Astrocyte of the hippocampus (primary cell): ENCODE measurements around the gene SLC30A7.
A peak's percentile ranks its signal among the peaks of the same experiment; 100 is the strongest.
"Not testable (repeated sequence)": the region's sequence is repeated elsewhere in the genome, so short reads cannot be mapped to it uniquely, and the experiment has no call there.

Experiments
- DNase-seq: peaks from one replicate; pipeline ENCODE4 v3.0.0; 2011; ENCODE audit warnings: low read depth, low spot score

The SLC30A7 gene

DNA sequence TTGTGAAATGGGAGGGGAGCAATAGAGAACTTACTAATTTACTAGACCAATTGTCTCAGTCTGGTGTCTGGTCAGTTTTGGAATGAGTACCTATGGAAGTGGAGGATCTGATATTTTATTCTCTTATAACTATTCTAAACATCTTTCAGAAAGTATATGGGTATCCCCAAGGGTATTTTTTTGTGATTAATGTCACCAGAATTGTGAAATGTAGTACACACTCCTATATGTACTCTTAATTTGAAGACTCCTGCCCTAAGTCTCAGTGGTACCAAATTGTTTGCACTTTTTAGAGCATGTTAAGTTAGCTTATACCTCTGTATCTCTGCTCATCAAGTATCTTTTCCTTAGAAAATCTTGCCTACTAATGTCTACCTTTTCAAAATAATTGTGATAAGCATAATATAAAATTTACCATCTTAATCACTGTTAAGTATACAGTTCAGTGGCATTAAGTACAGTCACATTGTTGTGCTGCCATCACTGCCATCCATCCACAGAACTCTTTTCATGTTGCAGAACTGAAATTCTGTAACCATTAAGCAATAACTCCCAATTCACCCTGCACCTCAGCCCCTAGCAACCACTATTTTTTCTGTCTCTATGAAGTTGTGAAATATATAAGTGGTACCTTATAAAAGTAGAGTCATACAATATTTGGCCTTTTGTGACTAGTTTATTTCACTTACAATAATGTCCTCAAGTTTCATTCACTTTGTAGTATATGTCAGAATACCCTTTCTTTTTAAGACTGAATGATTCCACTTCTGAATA is 40.5 kb downstream of the SLC30A7 start:
- no peak for DNase-seq

DNA sequence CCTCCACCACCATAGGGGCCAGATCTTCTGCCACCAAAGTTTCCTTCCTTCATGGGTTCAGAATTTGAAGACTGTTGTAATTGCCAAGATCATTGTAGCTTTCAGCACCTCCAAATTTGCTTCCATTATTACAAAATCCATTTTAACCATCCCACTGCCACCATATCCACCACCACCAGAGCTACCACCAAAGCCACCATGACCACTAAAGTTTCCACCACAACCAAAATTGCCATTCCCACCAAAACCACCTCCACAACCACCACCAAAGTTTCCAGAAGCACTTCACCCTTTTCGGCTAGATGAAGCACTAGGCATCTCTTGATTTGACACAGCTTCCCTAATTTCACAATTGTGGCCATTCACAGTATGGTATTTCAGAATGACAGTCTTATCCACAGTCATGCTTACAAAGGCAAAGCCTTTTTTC is 45.2 kb downstream of the SLC30A7 start:
- no peak for DNase-seq

DNA sequence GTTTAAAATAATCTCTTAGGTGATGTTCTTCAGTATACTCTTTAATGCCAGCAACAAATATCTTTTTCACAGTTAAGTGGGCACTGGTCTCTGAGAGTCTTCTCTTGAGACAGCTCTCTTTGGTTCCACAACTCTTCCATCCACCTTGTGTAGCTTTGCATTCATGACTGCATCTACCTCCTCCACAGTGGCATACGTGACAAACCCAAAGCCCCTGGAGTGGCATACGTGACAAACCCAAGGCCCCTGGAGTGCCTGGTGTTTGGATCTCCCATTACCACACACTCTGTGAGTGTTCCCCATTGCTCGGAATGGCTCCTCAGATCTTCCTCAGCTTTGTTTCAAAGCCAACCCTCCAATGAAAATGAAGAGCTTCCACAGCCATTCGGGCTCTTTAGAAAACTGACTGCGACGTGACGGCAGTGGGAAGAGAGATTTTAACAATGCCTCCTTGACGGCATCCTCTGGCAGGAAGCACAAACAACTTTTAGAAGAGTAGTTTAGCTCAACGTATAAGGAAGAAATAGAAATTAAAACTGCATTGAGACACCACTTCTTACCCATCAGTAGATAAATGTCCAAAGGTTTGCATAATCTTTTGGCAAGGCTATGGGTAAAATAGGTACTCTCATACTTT is 45.8 kb downstream of the SLC30A7 start:
- no peak for DNase-seq

DNA sequence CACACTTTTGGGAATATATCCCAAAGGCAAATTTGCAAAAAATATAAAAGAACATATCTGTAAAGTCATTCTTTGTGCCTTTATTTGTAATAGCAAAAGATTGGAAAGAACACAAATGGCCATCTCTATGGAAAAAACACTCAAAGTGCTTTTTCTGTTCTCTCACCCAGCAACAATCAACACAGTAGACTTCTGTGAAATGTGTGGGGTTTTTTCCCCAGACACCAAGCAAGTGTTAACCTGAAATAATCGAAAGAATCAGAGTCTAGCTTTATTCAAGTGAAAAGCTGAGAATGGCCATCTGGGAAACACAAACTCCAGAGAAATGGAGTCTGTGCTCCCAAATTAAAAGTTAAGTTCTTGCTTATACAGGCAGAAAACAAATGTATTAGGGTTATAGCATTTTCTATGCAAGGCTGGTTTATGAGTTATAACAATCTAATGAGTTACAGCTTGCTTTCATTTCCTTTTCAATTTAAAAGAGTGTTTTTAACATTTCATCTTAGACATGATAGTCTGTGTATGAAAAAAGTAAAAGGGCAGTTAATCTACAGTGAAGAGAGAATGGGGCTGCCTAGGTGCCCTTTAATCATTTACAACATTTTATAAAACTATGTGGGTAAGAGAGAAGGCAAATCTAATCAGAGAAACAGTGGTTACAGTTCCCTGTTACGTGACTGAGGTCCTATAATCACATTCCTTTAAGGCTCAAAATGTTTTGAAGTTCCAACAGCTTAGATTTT is 46.6 kb downstream of the SLC30A7 start:
- DNase-seq: no peak

DNA sequence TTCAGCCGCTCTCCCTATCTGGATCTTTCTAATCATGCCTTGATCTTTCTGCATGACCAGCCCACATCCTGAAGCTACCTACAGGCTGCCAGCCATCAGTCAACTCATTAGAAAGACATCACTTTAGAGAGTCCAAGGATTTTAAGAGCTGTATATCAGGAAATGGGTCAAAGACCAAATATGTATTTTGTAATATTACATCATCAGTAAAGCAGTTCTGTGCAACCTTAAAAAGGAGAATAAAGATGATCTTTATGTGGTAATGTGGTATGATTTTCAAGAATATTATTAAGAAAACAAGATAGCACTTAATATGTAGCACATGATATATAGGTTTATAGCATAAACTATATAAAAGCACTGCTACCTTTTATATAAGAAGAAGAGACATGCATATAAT is 47.6 kb downstream of the SLC30A7 start:
- no peak for DNase-seq

DNA sequence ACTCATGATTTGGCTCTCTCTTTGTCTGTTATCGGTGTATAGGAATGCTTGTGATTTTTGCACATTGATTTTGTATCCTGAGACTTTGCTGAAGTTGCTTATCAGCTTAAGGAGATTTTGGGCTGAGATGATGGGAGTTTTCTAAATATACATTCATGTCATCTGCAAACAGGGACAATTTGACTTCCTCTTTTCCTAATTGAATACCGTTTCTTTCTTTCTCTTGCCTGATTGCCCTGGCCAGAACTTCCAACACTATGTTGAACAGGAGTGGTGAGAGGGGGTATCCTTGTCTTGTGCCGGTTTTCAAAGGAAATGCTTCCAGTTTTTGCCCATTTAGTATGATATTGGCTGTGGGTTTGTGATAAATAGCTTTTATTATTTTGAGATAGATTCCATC is 50.2 kb downstream of the SLC30A7 start:
- not testable (repeated sequence) for DNase-seq

DNA sequence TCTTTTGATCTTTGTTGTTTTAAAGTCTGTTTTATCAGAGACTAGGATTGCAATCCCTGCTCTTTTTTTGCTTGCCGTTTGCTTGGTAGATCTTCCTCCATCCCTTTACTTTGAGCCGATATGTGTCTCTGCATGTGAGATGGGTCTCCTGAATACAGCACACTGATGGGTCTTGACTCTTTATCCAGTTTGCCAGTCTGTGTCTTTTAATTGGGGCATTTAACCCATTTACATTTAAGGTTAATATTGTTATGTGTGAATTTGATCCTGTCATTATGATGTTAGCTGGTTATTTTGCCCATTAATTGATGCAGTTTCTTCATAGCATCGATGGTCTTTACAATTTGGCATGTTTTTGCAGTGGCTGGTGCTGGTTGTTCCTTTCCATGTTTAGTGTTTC is 51.9 kb downstream of the SLC30A7 start:
- not testable (repeated sequence) for DNase-seq

DNA sequence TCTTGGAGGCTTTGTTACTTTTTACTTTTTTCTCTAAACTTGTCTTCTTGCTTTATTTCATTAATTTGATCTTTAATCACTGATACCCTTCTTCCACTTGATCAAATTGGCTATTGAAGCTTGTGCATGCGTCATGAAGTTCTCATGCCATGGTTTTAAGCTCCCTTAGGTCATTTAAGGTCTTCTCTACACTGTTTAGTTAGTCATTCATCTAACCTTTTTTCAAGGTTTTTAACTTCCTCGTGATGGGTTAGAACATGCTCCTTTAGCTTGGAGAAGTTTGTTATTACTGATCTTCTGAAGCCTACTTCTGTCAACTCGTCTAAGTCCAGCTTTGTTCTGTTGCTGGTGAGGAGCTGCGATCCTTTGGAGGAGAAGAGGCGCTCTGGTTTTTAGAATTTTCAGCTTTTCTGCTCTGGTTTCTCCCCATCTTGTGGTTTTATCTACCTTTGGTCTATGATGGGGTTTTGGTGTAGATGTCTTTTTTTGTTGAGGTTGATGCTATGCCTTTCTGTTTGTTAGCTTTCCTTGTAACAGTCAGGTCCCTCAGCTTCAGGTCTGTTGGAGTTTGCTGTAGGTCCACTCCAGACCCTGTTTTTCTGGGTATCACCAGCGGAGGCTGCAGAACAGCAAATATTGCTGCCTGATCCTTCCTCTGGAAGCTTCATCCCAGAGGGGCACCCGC is 53.0 kb downstream of the SLC30A7 start:
- DNase-seq: not testable (repeated sequence)

DNA sequence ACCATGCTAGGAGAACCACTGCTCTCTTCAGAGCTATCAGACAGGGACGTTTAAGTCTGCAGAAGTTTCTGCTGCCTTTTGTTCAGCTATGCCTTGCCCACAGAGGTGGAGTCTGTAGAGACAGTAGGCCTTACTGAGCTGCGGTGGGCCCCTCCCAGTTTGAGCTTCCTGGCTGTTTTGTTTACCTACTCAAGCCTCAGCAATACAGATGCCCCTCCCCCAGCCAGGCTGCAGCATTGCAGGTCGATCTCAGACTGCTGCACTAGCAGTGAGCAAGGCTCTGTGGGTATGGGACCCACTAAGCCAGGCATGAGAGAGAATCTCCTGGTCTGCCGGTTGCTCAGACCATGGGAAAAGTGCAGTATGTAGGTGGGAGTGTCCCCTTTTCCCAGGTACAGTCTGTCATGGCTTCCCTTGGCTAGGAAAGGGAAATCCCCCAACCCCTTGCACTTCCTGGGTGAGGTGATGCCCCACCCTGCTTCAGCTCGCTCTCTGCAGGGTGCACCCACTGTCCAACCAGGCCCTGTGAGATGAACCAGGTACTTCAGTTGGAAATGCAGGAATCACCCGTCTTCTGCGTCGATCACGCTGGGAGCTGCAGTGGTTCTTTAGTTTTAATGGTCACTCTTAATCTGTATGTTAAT is 53.7 kb downstream of the SLC30A7 start:
- peak; percentile 16 for DNase-seq

DNA sequence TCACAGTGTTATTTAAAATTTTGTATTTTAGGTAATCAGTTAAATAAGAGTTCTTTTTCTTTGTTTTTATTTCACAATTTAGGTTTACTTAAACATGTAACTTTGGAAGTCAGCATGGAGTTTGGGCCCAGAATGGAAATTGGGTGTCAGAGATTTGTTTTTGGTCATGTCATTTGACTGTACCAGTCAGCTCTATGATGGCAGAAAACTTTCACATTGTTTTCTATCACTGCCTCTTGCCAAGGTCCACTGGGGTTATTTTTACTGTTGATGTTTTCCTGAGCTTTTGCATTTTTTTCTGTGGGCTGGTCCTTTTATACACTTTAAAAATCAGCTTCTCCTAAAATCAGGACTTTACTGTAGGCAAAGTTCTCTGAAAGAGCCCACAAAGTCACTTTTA is 54.4 kb downstream of the SLC30A7 start:
- no peak for DNase-seq

DNA sequence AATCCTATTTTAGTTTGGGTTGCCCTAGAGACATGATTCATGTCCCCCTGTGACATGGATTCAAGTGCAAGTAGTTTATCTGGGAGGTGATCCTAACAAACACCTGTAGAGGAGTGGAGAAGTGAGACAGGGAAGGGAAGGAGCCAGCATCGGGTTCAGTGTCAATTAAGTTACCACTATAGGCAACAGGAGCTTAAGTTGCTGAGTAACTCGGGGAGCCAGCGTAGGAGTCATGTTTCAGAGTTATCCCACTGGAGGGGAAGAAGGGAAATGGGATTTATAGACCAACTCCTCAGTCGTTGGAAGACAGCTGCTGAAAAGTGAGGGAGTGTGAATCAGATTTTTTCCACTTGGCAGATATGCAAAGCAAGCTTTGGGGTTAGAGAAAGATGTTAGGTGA is 54.9 kb downstream of the SLC30A7 start:
- DNase-seq: peak; percentile 54

DNA sequence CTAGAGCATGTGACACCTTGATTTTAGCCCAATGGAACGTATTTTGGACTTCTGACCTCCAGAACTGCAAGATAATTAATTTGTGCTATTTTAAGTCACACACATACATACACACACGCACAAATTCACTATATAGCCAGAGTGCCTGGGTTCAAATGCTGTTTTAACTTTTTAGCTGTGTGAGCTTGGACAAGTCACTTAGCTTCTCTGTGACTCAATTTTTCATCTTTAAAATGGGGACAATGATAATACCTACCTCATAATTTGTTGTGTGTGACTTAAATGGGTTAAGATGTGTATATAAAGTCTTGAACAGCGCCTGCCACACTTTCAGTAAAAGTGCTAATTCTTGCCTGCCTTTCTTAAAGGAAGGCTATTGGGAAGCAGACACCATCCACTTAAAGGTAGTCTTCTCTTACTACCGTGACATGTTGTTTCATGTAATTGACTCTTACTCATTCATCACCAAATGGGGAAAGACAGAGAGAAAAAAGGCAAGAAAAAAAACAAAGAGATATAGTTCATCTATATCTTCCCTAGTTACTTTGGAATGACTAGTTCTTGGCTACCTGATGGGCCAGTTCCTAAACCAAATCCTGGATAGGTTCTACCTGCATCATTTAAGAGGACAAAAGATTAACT is 56.3 kb downstream of the SLC30A7 start:
- no peak for DNase-seq

DNA sequence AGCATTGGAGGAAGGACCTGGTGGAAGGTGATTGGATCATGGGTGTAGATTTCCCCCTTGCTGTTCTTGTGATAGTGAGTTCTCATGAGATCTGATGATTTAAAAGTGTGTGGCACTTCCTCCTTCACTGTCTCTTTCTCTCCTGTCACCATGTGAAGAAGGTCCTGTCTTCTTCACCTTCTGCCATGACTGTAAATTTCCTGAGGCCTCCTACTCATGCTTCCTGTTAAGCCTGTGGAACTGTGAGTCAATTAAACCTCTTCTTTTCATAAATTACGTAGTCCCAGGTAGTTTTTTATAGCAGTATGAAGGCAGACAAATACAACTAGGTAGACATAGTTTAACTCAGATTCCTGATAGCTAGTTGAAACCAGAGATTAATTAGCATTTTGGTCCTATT is 57.1 kb downstream of the SLC30A7 start:
- not testable (repeated sequence) for DNase-seq

DNA sequence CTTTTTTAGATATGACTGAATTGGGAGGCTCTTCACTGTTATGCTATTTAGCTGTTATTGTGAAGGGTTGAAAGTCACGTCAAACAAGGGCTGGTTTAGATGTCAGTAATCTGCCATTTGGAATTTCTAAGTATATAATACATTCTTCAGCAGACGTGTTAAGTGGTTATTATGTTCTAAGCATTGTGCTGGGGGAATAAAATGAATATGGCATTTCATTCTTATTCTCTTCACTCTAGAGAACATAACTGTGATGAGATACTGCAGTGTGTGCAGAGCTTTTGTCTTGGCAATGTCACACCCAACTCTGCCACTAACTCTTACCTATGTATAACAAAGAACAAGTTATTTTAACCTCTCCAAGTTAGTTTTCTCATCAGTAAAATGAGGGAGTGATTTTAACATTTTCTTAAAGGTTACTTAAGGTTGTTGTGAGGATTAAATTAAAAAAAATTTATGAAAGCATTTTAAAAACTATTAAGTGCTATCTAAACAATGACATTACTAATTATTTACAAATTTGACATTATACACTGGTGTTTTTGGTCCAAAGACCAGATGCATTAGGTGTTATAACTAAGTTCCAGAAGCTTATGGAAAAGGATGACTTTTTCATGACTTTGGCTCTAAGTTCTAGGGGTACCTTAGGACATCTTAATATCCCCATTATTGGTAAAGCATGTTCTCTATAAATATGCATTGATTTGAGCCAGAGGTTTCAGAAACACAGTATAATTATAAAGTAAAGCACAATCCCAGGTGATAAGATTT is 58.3 kb downstream of the SLC30A7 start:
- DNase-seq: no peak

DNA sequence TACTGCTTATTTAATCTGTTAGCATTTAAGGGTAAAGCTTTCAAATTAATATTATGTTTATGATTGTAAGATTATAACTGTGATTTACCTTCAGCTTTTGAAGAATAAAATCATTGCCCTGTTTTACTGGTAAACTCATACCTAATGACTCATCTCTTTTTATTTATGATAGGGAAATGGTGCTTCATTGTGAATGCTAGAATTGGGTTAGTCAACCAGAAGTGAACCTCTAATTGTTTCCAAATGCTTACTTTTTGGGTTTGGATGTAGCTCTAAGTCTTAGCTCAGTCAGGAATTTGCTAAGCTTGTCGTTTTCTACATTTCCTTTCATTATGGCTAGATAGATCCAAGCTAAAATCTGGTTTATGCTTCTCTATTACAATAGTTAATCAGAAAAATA is 59.4 kb downstream of the SLC30A7 start:
- peak; percentile 71 for DNase-seq

DNA sequence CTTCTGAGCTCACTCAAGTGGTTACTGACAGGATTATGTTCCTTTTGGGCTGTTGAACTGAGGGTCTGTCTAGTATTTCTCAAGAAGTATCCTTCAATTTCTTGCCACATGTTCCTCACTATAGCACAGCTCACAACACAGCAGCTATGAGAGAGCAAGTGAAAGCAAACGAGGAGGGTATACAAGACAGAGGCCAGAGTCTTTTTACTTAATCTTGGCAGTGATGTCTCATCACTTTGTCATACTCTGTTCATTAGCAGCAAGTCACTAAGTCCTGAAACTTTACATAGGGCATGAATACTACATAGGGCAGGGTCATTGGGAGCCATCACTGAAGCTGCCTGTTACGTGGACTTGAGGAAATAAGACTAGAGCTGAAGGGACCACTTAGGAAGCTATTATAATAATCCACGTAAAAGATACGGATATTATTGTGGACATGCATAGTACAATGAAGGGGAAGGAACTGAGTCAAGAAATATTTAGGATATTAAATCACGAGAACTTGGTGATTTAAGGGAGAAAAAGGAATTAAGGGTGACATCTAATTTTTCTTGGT is 63.7 kb downstream of the SLC30A7 start:
- no peak for DNase-seq

DNA sequence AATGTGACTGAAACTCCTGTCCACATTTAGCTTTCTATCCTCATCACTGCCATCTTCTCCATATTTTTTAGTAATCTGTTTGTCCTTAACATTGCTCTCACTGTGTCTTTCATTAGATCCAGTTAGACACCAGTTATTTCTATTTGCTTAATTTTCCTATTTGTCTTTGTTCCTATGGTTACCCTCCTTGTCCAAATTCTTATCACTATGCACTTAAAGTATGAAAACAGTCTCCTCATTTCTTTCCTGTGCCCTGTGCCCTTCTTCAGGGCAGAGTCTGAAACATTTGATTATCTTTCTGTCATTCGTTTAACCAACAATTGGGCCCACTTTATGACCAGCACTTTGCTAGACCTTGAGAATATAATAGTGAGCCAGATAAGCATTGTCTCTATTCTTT is 64.2 kb downstream of the SLC30A7 start:
- no peak for DNase-seq

DNA sequence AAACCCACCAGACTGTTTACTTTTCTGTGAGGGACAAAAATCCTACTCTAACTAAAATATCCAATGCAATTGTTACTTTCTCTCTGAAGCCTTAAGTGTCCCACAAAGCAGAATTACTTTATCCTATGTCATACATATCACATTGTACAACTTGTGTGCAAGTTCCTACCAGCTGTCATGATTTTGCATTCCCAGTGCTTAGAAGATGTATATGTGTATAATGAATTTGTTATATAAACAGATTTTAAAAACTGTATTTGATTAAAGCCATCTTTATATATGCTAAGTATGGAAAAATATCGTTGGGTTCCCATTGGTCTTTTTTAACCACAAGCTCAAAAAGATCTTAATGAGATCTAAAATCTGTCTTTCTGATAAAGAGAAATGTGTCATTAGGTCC is 72.7 kb downstream of the SLC30A7 start:
- no peak for DNase-seq

DNA sequence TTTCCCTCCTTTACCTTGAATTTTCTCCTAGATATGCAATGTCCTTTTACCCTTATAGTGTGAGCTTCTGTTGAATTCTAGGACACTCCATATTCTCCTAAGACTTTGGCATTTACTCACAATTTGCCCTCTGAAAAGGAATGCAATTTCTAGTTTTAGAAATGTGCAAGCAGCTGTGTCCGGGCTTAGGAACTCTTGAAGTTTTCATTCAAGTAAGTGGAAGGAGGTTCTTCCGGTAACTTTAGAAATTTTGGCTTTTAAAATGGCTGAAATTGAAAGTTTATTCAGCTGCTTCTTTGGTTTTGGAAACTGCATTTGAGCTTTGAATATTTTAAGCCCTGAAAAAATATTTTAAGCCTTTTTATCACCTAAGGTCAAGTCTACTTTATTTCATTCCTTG is 73.4 kb downstream of the SLC30A7 start:
- DNase-seq: no peak

DNA sequence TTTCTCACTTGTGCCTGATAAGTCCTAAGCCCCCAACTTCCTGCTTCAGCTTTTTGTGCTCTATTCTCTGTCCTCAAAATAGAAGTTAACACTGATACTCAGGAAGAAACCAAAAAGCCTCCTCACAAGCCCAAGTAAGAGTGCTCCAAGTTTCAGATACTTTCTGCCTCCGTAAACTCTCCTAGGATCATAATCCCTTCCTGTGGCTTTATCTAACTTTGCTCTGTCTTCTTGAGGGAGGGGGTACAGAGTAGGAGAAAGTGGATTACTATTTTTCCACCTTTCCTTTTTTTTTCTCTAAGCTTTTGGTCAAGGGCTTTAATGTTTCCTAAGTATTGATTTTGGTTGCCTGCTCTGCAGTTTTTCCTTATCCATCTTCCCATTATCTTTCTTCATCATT is 75.1 kb downstream of the SLC30A7 start:
- DNase-seq: no peak
